ENCODE results near the gene TPD52L3. TPM values are rescaled to one million over a fixed set of nuclear protein-coding genes. Genes with fewer than 3 reads are reported as not detected.

TPD52L3 gene
- not detected for polyA plus RNA-seq
- long read RNA-seq, donor 1: 0 reads
- long read RNA-seq, donor 2: 0 reads
- long read RNA-seq, donor 3: 0 reads
- long read RNA-seq, donor 4: 0 reads
- long read RNA-seq, donor 5: 0 reads
- long read RNA-seq, donor 6: 0 reads
- long read RNA-seq, donor 7: 0 reads
- long read RNA-seq, donor 8: 0 reads
- long read RNA-seq, donor 9: 0 reads
- long read RNA-seq, donor 10: 0 reads
- long read RNA-seq, donor 11: 0 reads

DNA sequence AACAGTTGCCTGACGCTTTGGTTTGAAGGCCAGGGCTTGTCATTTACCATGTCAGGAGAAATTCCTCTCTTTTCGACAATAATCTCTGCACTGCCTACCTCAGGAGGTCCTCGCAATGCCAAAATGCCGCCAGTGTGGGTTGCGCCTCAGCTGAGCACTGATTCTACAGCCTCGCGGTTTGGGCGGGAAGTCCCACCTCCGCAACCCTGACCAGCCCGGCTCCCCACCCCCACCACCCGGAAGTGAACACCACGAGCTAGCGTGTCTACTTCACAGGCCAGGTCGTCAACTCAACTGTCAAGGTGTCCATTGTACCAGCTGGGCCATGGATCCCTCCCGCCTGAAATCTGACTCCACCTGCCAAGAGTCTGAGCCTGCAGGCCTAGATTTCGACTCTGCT, at the start of gene TPD52L3:
Gene TPD52L3 (plus strand): TSS at position 273 of the 400 bp plus-strand sequence. CDS start 221 bp downstream, outside the sequence.
- Histone ChIP-seq H3K27ac (ENCODE audit: low read length) (no peak within 1 kb of the TSS), H3K4me3 (ENCODE audit: low read length) (no peak within 1 kb of the TSS), H3K27me3 (ENCODE audit: control insufficient read depth, insufficient read depth, low read length) (peaks cover 2% of the 10 kb centered on the region), H3K36me3 (ENCODE audit: control insufficient read depth, insufficient read depth, low read length) (no peaks in the 10 kb centered on the region), H3K9me3 (ENCODE audit: control insufficient read depth, low read depth, low read length) (no peaks in the 10 kb centered on the region), H3K4me1 (ENCODE audit: control insufficient read depth, insufficient read depth, low read length) (no peaks in the 10 kb centered on the region)
- WGBS (ENCODE audit: insufficient coverage, low lambda C conversion rate): no CpG with 5 or more reads among the region's 16 CpGs
- DNase-seq: no peak

DNA sequence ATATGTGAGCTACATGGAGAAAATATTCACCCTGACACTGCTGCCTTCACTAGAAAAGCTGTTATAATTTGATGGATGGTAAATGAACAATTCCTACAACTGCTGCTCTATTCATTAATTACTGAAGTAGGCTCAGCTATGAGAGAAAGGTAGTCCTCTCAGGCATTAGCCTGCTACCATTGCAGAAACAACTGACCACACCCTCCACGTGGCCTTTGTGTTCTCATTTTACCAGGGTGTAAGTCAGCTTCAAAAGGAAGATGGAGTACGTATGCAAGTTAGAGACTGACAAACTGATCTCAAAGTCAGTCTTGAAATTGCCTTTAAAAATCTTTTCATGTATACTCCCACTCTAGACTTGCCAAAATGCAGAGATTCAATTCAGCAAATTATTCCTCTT, 26.3 kb upstream of the TPD52L3 start:
- Histone ChIP-seq H3K4me3 (ENCODE audit: low read length) (no peak overlapping the region), H3K36me3 (ENCODE audit: control insufficient read depth, insufficient read depth, low read length) (no peaks in the 10 kb centered on the region), H3K27ac (ENCODE audit: low read length) (no peak overlapping the region), H3K9me3 (ENCODE audit: control insufficient read depth, low read depth, low read length) (no peaks in the 10 kb centered on the region), H3K4me1 (ENCODE audit: control insufficient read depth, insufficient read depth, low read length) (no peaks in the 10 kb centered on the region), H3K27me3 (ENCODE audit: control insufficient read depth, insufficient read depth, low read length) (no peaks in the 10 kb centered on the region)
- no CpG with 5 or more reads among the region's 2 CpGs for WGBS (ENCODE audit: insufficient coverage, low lambda C conversion rate)
- no peak for DNase-seq

DNA sequence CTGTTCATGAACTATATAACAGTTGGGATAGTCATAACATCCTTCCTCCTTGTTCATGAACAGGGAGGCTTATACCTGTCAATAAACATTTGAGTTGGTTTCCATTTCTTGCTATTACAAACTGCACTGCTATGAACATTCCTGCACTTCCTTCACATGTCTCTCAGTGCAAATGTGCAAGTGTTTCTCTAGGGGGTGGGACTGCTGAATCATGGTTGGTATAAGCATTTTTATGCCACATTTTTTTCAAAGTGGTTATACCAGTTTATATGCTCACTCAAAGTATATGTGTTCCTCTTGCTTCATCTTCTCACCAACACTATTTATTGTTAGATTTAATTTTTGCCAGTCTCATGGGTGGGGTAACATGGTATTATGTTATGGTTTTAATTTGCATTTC, 25.8 kb upstream of the TPD52L3 start:
- Histone ChIP-seq H3K9me3 (ENCODE audit: control insufficient read depth, low read depth, low read length) (no peaks in the 10 kb centered on the region), H3K36me3 (ENCODE audit: control insufficient read depth, insufficient read depth, low read length) (no peaks in the 10 kb centered on the region), H3K27ac (ENCODE audit: low read length) (no peak overlapping the region), H3K4me3 (ENCODE audit: low read length) (no peak overlapping the region), H3K27me3 (ENCODE audit: control insufficient read depth, insufficient read depth, low read length) (no peaks in the 10 kb centered on the region), H3K4me1 (ENCODE audit: control insufficient read depth, insufficient read depth, low read length) (no peaks in the 10 kb centered on the region)
- no peak for DNase-seq

DNA sequence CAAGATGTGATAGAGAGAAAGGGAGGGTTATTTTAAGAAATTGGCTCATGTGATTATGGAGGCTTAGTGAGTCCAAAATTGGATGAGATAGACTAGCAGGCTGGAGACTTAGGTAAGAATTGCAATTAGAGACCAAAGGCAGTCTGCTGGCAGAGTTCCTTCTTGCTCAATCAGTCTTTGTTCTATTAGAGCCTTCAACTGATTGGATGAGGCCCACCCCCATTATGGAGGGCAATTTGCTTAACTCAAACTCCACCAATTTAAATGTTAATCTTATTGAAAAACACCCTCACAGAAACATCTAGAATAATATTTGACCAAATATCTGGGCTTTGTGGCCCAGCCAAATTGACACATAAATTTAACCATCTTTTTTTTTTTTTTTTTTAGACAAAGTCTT, 23.9 kb upstream of the TPD52L3 start:
- no peaks in the 10 kb centered on the region for H3K36me3 ChIP-seq (ENCODE audit: control insufficient read depth, insufficient read depth, low read length)
- H3K27me3 ChIP-seq (ENCODE audit: control insufficient read depth, insufficient read depth, low read length): no peaks in the 10 kb centered on the region
- no peak overlapping the region for H3K4me3 ChIP-seq (ENCODE audit: low read length)
- DNase-seq: no peak
- no peaks in the 10 kb centered on the region for H3K9me3 ChIP-seq (ENCODE audit: control insufficient read depth, low read depth, low read length)
- no peaks in the 10 kb centered on the region for H3K4me1 ChIP-seq (ENCODE audit: control insufficient read depth, insufficient read depth, low read length)
- H3K27ac ChIP-seq (ENCODE audit: low read length): no peak overlapping the region

DNA sequence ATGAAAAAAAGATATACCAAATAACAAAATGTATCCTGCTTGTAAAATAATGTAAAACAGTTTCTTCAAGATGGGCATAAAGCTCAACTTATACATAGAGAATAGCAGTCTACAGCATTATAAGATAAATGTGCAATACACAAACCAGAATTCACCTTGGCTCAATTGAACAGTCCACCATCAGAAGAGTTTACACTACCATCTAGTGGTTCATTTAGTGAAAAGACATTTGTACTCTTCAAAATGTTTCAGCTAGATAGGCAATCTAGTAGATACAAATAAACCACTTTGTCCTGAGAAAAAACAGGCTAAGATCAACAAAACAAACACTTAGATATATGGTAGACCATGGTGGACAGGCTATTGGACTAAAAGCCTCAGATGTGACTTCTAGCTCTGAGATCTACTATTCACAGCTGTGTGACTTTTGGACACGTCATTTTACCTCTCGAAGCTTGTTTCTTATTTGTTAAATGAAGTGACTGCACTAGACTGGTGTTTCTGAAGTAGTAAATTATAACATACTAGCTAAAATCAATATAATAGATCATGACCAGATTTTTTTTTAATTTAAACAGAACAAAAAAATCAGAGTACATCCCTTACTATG, 22.1 kb upstream of the TPD52L3 start:
- Histone ChIP-seq H3K27ac (ENCODE audit: low read length) (no peak overlapping the region), H3K27me3 (ENCODE audit: control insufficient read depth, insufficient read depth, low read length) (no peaks in the 10 kb centered on the region), H3K4me1 (ENCODE audit: control insufficient read depth, insufficient read depth, low read length) (no peaks in the 10 kb centered on the region), H3K4me3 (ENCODE audit: low read length) (no peak overlapping the region), H3K9me3 (ENCODE audit: control insufficient read depth, low read depth, low read length) (no peaks in the 10 kb centered on the region), H3K36me3 (ENCODE audit: control insufficient read depth, insufficient read depth, low read length) (no peaks in the 10 kb centered on the region)
- peak in 1 of 2 donors; percentile 19 for DNase-seq
- no CpG with 5 or more reads among the region's 2 CpGs for WGBS (ENCODE audit: insufficient coverage, low lambda C conversion rate)

DNA sequence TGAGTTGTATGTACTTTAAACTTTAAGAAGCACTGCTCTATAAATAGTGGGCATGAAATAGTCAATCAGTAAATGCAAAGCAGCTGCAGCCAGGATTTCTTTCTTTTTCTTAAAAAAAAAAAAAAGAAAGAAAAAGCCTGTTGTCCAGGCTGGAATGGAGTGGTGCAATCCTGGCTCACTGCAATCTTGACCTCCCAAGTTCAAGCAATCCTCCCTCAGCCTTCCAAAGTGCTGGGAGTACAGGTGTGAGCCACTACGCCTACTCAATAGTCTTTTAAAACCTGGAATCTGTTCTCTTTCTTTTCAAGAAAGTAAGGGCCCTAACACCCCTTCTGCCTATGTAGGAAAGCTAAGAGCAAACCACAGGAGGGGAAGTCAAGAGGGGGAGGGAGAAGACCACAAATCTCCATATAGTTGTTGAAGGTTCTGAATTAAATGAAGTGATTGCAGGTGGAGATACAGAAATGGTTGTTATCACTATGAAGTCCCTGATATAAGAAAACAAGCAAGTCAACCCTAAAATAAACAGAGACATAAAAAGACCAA, 20.6 kb upstream of the TPD52L3 start:
- Histone ChIP-seq H3K36me3 (ENCODE audit: control insufficient read depth, insufficient read depth, low read length) (no peaks in the 10 kb centered on the region), H3K27ac (ENCODE audit: low read length) (no peak overlapping the region), H3K4me3 (ENCODE audit: low read length) (no peak overlapping the region), H3K9me3 (ENCODE audit: control insufficient read depth, low read depth, low read length) (no peaks in the 10 kb centered on the region), H3K4me1 (ENCODE audit: control insufficient read depth, insufficient read depth, low read length) (no peaks in the 10 kb centered on the region), H3K27me3 (ENCODE audit: control insufficient read depth, insufficient read depth, low read length) (no peaks in the 10 kb centered on the region)
- DNase-seq: no peak
- WGBS (ENCODE audit: insufficient coverage, low lambda C conversion rate): no CpG with 5 or more reads among the region's 1 CpG

DNA sequence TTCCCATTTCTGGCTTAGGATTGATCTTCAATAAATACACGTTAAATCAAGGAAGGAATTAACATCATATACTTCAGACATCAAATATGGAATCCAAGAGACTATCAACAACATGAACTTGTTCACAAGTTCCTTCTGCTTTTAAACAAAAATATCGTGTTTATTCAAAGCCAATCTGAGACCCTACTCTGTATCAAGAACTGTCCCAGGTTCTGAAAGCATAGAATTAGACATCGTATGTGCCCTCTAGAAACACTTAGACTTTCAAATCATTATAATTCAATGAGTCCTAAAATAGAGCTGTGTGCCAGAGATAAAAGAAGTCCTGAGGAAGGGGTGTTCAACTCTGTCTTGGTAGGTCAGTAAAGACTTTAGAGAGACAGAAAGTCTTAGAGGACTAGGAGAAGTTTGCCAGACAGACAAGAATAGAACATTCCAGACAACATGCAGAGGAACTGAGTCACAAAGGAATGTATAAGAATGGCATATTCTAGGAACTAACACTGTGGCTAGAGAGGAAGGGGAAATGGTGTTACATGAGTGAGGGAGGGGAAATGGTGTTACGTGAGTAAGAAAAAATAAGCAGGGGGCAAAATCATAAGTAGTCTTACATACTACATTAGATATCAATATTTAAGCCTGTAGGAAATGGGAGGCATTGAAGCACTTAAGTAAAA, 2.9 kb downstream of the TPD52L3 start:
- DNase-seq: no peak
- Histone ChIP-seq H3K27ac (ENCODE audit: low read length) (no peak overlapping the region), H3K27me3 (ENCODE audit: control insufficient read depth, insufficient read depth, low read length) (peaks cover 2% of the 10 kb centered on the region), H3K36me3 (ENCODE audit: control insufficient read depth, insufficient read depth, low read length) (no peaks in the 10 kb centered on the region), H3K4me1 (ENCODE audit: control insufficient read depth, insufficient read depth, low read length) (no peaks in the 10 kb centered on the region), H3K9me3 (ENCODE audit: control insufficient read depth, low read depth, low read length) (peaks cover 5% of the 10 kb centered on the region), H3K4me3 (ENCODE audit: low read length) (no peak overlapping the region)
- 89% methylated on average over 4 of the region's 4 CpGs for WGBS (ENCODE audit: insufficient coverage, low lambda C conversion rate)

DNA sequence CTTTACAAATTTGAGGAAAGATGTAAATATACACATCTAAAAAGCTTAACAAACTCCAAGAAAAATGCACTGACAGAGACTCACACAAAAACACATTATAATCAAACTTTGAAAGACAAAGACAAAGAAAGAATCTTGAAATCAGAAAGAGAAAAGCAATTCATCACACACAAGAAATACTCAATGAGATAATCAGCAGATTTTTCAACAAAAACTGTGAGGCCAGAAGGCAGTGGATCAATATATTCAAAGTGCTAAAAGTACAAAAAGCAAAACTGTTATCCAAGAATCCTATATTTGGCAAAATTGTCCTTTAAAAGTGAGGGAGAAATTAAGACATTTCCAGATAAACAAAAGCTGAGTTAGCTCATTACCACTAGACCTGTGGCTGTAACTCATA, 6.1 kb downstream of the TPD52L3 start:
- H3K27ac ChIP-seq (ENCODE audit: low read length): no peak overlapping the region
- no peak overlapping the region for H3K4me3 ChIP-seq (ENCODE audit: low read length)
- H3K9me3 ChIP-seq (ENCODE audit: control insufficient read depth, low read depth, low read length): peaks cover 5% of the 10 kb centered on the region
- H3K4me1 ChIP-seq (ENCODE audit: control insufficient read depth, insufficient read depth, low read length): no peaks in the 10 kb centered on the region
- no peak for DNase-seq
- peaks cover 2% of the 10 kb centered on the region for H3K27me3 ChIP-seq (ENCODE audit: control insufficient read depth, insufficient read depth, low read length)
- no peaks in the 10 kb centered on the region for H3K36me3 ChIP-seq (ENCODE audit: control insufficient read depth, insufficient read depth, low read length)

DNA sequence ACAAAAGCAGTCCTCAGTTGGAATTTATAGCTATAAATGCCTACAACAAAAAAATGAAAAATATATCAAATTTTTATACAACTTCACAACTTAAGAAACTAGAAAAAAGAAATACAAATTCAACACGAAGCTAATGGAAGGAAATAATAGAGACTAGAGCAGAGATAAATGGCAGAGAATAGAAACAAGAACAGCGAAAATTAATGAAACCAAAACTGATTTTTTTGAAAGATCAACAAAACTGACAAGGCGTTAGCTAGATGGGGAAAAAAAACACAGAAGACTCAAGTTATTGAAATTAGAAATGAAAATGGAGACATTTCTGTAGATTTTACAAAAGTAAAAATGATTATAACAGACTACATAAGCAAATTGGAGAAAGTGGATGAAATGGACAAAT, 20.6 kb downstream of the TPD52L3 start:
- H3K27me3 ChIP-seq (ENCODE audit: control insufficient read depth, insufficient read depth, low read length): no peaks in the 10 kb centered on the region
- H3K9me3 ChIP-seq (ENCODE audit: control insufficient read depth, low read depth, low read length): no peaks in the 10 kb centered on the region
- H3K27ac ChIP-seq (ENCODE audit: low read length): no peak overlapping the region
- no peaks in the 10 kb centered on the region for H3K4me1 ChIP-seq (ENCODE audit: control insufficient read depth, insufficient read depth, low read length)
- 97% methylated on average over 3 of the region's 3 CpGs for WGBS (ENCODE audit: insufficient coverage, low lambda C conversion rate)
- H3K4me3 ChIP-seq (ENCODE audit: low read length): no peak overlapping the region
- H3K36me3 ChIP-seq (ENCODE audit: control insufficient read depth, insufficient read depth, low read length): no peaks in the 10 kb centered on the region
- DNase-seq: no peak

DNA sequence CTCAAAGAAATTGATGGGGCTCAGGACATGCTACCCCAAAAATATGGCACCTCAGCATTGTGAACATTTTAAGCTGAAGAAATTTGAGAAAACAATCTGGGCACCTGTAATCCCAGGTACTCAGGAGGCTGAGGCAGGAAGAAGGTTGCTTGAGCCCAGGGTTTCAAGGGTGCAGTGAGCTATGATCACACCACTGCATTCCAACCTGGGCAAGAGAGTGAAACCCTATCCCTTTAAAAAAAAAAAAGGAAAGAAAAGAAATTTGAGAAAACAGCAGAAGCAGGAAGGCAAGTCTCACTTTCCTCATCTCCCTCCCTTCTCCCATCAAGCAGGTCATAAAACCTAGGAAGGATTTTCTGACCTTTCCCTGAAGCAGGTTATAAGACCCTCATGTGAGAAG, 23.6 kb downstream of the TPD52L3 start:
- H3K4me1 ChIP-seq (ENCODE audit: control insufficient read depth, insufficient read depth, low read length): no peaks in the 10 kb centered on the region
- H3K27ac ChIP-seq (ENCODE audit: low read length): no peak overlapping the region

More for the DNA sequence above, 23.6 kb downstream of the TPD52L3 start:
- Histone ChIP-seq H3K4me3 (ENCODE audit: low read length) (no peak overlapping the region), H3K36me3 (ENCODE audit: control insufficient read depth, insufficient read depth, low read length) (no peaks in the 10 kb centered on the region), H3K27me3 (ENCODE audit: control insufficient read depth, insufficient read depth, low read length) (no peaks in the 10 kb centered on the region), H3K9me3 (ENCODE audit: control insufficient read depth, low read depth, low read length) (no peaks in the 10 kb centered on the region)
- no peak for DNase-seq

All from large intestine (tissue), 12 donors.